ENCODE measurements around the gene RNF10. TPM values are rescaled to one million over a fixed set of nuclear protein-coding genes. Genes with fewer than 3 reads are reported as not detected.

The RNF10 gene
- total and polyA plus RNA-seq, 10 of the 15 experiments (the other 5 are each of a cell fraction or from before 2014, with no cell fraction given): 48.2 to 127 (median 64.5) TPM

DNA sequence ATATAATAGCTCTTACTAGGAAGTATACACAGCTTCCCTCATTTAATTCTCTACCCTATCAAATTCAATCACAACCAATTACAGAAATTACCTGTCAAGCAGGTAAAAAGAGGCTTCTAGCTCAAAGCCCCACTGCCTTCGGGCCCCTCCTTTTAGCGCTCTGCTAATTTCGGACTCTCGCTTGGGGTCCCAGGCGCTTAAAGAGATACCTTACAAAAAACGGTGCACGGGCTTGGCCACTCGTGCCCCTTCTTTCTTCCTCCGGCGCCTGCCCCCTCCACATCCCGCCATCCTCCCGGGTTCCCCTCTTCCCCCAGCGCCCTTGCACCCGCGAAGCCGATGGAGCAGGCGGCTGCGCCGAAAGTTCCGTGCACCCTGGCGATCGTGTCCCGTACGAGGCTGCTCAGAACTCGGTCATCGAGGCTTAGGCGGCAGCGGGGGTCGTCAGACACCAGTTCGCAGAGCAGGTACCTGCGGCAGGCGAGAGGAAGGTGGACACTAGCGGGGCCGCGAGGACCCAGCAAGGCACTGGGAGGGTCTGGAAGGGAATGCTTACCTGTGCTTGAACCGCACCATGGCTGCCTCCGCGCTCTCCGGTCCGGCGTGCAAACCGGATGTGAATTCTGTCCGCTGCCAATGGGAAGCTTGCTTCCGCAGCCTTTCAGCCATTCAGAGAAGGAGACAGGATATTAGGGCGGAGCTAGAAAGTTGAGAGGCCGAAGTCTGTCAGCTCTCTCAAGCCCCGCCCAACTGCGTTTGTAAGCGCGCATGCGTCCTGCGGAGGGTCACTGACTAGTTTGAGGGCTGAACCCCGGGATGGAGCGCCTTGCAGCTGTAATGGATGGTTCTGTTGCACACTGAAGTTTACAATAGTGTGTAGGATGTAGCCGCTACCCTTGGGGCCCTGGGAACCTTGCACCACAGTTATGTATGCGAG lies 46.9 kb downstream of the RNF10 start, which contains the start of gene POP5 (continued):
- TF ChIP-seq EGR1 (IDR thresholded peaks at IDR 0.05; ENCODE audit: borderline replicate concordance in 1 of 2, low read depth in 2 of 2, low read length in 2 of 2): no peak
- TF ChIP-seq, protein P1, sequence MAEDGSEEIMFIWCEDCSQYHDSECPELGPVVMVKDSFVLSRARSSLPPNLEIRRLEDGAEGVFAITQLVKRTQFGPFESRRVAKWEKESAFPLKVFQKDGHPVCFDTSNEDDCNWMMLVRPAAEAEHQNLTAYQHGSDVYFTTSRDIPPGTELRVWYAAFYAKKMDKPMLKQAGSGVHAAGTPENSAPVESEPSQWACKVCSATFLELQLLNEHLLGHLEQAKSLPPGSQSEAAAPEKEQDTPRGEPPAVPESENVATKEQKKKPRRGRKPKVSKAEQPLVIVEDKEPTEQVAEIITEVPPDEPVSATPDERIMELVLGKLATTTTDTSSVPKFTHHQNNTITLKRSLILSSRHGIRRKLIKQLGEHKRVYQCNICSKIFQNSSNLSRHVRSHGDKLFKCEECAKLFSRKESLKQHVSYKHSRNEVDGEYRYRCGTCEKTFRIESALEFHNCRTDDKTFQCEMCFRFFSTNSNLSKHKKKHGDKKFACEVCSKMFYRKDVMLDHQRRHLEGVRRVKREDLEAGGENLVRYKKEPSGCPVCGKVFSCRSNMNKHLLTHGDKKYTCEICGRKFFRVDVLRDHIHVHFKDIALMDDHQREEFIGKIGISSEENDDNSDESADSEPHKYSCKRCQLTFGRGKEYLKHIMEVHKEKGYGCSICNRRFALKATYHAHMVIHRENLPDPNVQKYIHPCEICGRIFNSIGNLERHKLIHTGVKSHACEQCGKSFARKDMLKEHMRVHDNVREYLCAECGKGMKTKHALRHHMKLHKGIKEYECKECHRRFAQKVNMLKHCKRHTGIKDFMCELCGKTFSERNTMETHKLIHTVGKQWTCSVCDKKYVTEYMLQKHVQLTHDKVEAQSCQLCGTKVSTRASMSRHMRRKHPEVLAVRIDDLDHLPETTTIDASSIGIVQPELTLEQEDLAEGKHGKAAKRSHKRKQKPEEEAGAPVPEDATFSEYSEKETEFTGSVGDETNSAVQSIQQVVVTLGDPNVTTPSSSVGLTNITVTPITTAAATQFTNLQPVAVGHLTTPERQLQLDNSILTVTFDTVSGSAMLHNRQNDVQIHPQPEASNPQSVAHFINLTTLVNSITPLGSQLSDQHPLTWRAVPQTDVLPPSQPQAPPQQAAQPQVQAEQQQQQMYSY (CRISPR knock-in tag; IDR thresholded peaks at IDR 0.05): no peak
- TF ChIP-seq, protein P2, sequence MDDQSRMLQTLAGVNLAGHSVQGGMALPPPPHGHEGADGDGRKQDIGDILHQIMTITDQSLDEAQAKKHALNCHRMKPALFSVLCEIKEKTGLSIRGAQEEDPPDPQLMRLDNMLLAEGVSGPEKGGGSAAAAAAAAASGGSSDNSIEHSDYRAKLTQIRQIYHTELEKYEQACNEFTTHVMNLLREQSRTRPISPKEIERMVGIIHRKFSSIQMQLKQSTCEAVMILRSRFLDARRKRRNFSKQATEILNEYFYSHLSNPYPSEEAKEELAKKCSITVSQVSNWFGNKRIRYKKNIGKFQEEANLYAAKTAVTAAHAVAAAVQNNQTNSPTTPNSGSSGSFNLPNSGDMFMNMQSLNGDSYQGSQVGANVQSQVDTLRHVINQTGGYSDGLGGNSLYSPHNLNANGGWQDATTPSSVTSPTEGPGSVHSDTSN (IDR thresholded peaks at IDR 0.05; ENCODE audit: insufficient replicate concordance, low read depth, low read length): no peak
- TF ChIP-seq NR2C1 (IDR thresholded peaks at IDR 0.05): peak; percentile 93
- TF ChIP-seq CHD1 (IDR thresholded peaks at IDR 0.05; ENCODE audit: low read depth, low read length): no peak
- TF ChIP-seq FOS (IDR thresholded peaks at IDR 0.05; ENCODE audit: borderline replicate concordance, extremely low read depth, insufficient read length): peak; percentile 41
- TF ChIP-seq EZH2 (IDR thresholded peaks at IDR 0.05; ENCODE audit: borderline replicate concordance, control insufficient read depth, low read depth, low read length): no peak
- TF ChIP-seq, protein P3, sequence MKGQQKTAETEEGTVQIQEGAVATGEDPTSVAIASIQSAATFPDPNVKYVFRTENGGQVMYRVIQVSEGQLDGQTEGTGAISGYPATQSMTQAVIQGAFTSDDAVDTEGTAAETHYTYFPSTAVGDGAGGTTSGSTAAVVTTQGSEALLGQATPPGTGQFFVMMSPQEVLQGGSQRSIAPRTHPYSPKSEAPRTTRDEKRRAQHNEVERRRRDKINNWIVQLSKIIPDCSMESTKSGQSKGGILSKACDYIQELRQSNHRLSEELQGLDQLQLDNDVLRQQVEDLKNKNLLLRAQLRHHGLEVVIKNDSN (IDR thresholded peaks at IDR 0.05; ENCODE audit: borderline replicate concordance, extremely low read length, insufficient read depth, low read depth, low read length): no peak
- TF ChIP-seq ZNF217 (IDR thresholded peaks at IDR 0.05): no peak
- TF ChIP-seq, protein P4, sequence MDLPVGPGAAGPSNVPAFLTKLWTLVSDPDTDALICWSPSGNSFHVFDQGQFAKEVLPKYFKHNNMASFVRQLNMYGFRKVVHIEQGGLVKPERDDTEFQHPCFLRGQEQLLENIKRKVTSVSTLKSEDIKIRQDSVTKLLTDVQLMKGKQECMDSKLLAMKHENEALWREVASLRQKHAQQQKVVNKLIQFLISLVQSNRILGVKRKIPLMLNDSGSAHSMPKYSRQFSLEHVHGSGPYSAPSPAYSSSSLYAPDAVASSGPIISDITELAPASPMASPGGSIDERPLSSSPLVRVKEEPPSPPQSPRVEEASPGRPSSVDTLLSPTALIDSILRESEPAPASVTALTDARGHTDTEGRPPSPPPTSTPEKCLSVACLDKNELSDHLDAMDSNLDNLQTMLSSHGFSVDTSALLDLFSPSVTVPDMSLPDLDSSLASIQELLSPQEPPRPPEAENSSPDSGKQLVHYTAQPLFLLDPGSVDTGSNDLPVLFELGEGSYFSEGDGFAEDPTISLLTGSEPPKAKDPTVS (IDR thresholded peaks at IDR 0.05; ENCODE audit: low read depth, low read length): no peak
- TF ChIP-seq DPF2 (IDR thresholded peaks at IDR 0.05): no peak
- TF ChIP-seq NBN (IDR thresholded peaks at IDR 0.05): peak; percentile 18
- no peak for TF ChIP-seq EED (IDR thresholded peaks at IDR 0.05; ENCODE audit: low read depth)
- TF ChIP-seq ZBTB11 (CRISPR knock-in tag; IDR thresholded peaks at IDR 0.05): 0 out of 2 replicates have a peak, but pooled peaks have one; percentile 15
- TF ChIP-seq, protein P5, sequence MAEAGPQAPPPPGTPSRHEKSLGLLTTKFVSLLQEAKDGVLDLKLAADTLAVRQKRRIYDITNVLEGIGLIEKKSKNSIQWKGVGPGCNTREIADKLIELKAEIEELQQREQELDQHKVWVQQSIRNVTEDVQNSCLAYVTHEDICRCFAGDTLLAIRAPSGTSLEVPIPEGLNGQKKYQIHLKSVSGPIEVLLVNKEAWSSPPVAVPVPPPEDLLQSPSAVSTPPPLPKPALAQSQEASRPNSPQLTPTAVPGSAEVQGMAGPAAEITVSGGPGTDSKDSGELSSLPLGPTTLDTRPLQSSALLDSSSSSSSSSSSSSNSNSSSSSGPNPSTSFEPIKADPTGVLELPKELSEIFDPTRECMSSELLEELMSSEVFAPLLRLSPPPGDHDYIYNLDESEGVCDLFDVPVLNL (IDR thresholded peaks at IDR 0.05; ENCODE audit: low read depth, low read length): no peak
- no peak for TF ChIP-seq CHD4 (IDR thresholded peaks at IDR 0.05)

All from GM12878 (cell line).